DND-41 (cell line): ENCODE data around the gene PDIA5.
A peak's percentile ranks its signal among the peaks of the same experiment; 100 is the strongest.

Experiments
- ATAC-seq: fragments of 200-7000 bp; cut with Tn5 transposase; 3 replicates; pipeline ENCODE4 v1.9.1; 2021; ENCODE audit warnings: low read depth; ENCODE audit not compliant: insufficient read depth
- DNase-seq: peaks from one replicate; pipeline ENCODE4 v3.0.0-alpha.2; 2020
- H2AFZ ChIP-seq: 2 replicates; pipeline ENCODE4 v1.6.0; 2012; ENCODE audit warnings: low read depth, low read length
- H3K27ac ChIP-seq: 2 replicates; pipeline ENCODE4 v1.5.1; 2012; ENCODE audit warnings: low read length, inconsistent platforms
- H3K27me3 ChIP-seq: fragments of 200-600 bp; sonication (generic); 2 replicates; pipeline ENCODE4 v1.6.0; 2012; ENCODE audit warnings: low read length, mild to moderate bottlenecking, inconsistent platforms; ENCODE audit not compliant: insufficient read depth, poor library complexity
- H3K36me3 ChIP-seq: 2 replicates; pipeline ENCODE4 v1.5.1; 2012; ENCODE audit warnings: low read length, inconsistent platforms; ENCODE audit not compliant: insufficient read depth
- H3K4me1 ChIP-seq: 2 replicates; pipeline ENCODE4 v1.5.1; 2012; ENCODE audit warnings: mild to moderate bottlenecking, low read length; ENCODE audit not compliant: insufficient read depth
- H3K4me2 ChIP-seq: 2 replicates; pipeline ENCODE4 v1.6.0; 2012; ENCODE audit warnings: mild to moderate bottlenecking, moderate library complexity, low read length, inconsistent platforms; ENCODE audit not compliant: insufficient read depth
- H3K4me3 ChIP-seq, 2 experiments: fragments of 200-600 bp in 1 of 2; shearing (Covaris generic) in 1 of 2; 2 replicates each; pipeline ENCODE4 v1.5.1; 2012 to 2016; ENCODE audit warnings: inconsistent platforms in 2 of 2, low read length in 2 of 2, mild to moderate bottlenecking in 2 of 2, low read depth in 1 of 2, moderate library complexity in 1 of 2
- H3K79me2 ChIP-seq: 2 replicates; pipeline ENCODE4 v1.6.0; 2012; ENCODE audit warnings: low read length, inconsistent platforms; ENCODE audit not compliant: insufficient read depth
- H3K9ac ChIP-seq: 2 replicates; pipeline ENCODE4 v1.6.0; 2012; ENCODE audit warnings: low read depth, mild to moderate bottlenecking, inconsistent platforms, low read length, moderate library complexity
- H3K9me3 ChIP-seq: 2 replicates; pipeline ENCODE4 v1.5.1; 2012; ENCODE audit warnings: low read length, moderate library complexity, mild to moderate bottlenecking, inconsistent platforms; ENCODE audit not compliant: insufficient read depth, severe bottlenecking
- H4K20me1 ChIP-seq: 2 replicates; pipeline ENCODE4 v1.6.0; 2012; ENCODE audit warnings: low read length; ENCODE audit not compliant: insufficient read depth
- EZH2 ChIP-seq: IDR thresholded peaks from 3 replicates; pipeline ENCODE4 v1.6.1; 2012; ENCODE audit warnings: borderline replicate concordance, low read depth, mild to moderate bottlenecking, moderate library complexity, low read length, inconsistent platforms; ENCODE audit not compliant: severe bottlenecking
- TF ChIP-seq, protein P1 (sequence below): IDR thresholded peaks from 2 replicates; pipeline ENCODE4 v1.5.1; 2012; ENCODE audit warnings: borderline replicate concordance, low read length, moderate library complexity, mild to moderate bottlenecking; ENCODE audit not compliant: poor library complexity, severe bottlenecking; ENCODE audit errors: extremely low read depth

PDIA5 gene

DNA sequence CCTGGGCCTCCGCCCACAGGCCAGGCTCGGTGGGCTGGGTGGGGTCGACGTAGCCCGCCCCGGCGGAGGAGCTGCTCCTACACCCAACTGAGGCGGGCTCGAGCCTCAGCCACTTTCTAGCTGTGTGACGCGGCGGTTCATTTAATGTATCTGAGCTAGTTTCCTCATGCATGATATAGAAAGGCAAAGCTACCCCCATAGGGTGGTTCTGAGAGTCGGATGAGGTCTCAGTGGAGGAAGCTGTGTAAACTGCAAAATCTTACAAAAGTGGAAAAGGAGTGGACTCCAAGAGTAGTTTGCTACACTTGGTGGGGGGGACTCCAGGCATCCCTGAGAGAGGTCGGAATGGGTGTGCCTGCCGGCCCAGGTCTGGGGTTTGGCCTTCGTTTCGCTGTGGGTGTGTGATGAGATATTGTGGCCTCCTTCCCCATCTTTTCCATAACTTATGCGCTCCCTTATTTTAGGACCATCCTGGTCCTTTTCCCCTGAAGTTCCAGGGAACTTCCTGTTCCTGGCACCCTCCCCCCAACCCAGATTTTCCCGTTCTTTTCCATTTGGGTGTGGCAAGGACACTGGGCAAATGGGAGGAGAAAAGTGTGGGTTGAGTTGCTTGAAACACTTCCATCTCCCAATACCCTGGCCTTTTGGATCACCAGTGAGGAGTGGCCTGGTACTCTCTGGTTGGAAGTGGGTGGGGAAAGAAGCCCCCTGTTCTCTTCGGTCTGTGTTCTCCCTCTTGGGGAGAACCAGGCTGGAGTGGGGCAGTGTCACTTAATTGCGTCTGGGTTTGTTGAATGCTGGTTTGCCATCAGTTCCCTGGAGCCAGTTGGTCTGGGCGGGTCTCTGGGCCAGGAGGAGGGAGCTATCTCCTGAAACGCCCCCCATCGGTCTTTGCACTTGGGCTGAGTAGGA is 1.1 kb downstream of the PDIA5 start:
- Histone ChIP-seq H3K9ac (peak overlapping the region; percentile 65), H4K20me1 (peaks cover 35% of the 10 kb centered on the region), H2AFZ (peak overlapping the region; percentile 84), H3K79me2 (peaks cover 45% of the 10 kb centered on the region), H3K4me1 (peaks cover 49% of the 10 kb centered on the region), H3K4me2 (peak overlapping the region; percentile 93), H3K27me3 (no peaks in the 10 kb centered on the region), H3K4me3 (peak overlapping the region; percentile 68 to 95), H3K36me3 (no peaks in the 10 kb centered on the region), H3K9me3 (no peaks in the 10 kb centered on the region), H3K27ac (peak overlapping the region; percentile 35; the same call in 1 of the 2 replicates)
- no peak for DNase-seq
- no peak for TF ChIP-seq EZH2
- TF ChIP-seq, protein P1, sequence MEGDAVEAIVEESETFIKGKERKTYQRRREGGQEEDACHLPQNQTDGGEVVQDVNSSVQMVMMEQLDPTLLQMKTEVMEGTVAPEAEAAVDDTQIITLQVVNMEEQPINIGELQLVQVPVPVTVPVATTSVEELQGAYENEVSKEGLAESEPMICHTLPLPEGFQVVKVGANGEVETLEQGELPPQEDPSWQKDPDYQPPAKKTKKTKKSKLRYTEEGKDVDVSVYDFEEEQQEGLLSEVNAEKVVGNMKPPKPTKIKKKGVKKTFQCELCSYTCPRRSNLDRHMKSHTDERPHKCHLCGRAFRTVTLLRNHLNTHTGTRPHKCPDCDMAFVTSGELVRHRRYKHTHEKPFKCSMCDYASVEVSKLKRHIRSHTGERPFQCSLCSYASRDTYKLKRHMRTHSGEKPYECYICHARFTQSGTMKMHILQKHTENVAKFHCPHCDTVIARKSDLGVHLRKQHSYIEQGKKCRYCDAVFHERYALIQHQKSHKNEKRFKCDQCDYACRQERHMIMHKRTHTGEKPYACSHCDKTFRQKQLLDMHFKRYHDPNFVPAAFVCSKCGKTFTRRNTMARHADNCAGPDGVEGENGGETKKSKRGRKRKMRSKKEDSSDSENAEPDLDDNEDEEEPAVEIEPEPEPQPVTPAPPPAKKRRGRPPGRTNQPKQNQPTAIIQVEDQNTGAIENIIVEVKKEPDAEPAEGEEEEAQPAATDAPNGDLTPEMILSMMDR: no peak
- ATAC-seq: peak; percentile 51

DNA sequence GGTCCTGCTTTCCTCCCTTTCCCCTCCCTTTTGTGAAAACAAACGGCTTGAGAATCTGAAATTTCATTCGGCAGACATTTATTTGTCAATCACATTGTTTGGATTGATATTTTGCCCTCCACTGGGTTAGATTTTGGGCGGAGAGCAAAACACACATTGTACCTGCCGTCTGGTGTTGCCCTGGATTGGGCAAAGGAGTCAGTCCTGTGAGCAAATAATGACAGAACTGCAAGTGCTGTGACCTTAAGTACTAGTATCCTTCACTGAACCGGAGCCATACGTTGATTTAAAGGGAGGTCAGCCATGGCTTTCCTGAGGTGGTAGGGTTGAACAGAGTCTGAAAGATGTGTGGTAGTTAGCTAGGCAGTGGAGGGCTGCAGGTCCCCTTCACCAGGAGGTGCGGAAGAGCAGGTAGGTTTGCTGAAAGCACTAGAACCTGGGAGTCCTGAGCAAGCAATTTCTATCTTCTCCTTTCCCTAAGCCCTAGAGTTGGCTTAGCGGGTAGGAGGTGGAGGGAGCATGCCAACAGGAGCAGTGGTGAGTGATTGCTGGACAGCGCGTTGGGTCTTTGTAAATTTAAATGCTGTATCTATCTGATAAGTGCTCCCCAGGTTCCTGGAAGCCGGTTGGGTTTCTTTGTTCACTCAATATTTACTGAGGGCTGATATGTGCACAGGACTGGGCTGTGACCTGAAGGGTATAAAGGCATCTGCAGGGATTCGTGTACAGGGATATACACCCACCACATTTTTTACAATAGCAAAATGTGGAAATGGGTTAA is 2.0 kb downstream of the PDIA5 start:
- H3K79me2 ChIP-seq: peaks cover 54% of the 10 kb centered on the region
- ATAC-seq: no peak
- peaks cover 49% of the 10 kb centered on the region for H3K4me1 ChIP-seq
- peak overlapping the region; percentile 93 for H3K4me2 ChIP-seq
- no peak overlapping the region for H3K27ac ChIP-seq
- H3K9ac ChIP-seq: no peak overlapping the region
- H2AFZ ChIP-seq: no peak overlapping the region
- no peak for DNase-seq
- no peaks in the 10 kb centered on the region for H3K9me3 ChIP-seq
- H3K27me3 ChIP-seq: no peaks in the 10 kb centered on the region
- peaks cover 44% of the 10 kb centered on the region for H4K20me1 ChIP-seq
- peak overlapping the region in 1 of 2 experiments; percentile 95; a peak in 2 of 4 replicates for H3K4me3 ChIP-seq
- H3K36me3 ChIP-seq: no peaks in the 10 kb centered on the region
- TF ChIP-seq, protein P1: no peak

DNA sequence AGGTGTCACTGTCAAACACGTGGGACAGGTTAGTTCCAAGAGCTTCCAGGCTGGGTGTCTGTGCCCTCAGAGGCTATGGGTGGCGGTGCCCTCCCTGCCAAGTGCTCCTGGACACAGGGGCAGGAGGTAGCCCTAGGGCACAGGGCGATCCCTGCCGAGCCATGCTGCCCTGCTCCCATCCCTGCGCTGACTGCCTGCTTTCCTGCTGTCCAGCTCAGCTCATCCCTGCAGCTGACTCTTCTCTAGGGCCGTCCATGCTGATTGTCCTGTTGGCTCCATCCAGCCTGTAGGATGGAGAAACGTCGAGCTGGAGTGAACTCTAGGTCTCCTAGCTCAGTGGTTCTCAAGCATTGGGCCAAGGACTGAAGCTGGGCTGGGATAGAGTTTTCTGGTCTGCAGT is 3.7 kb downstream of the PDIA5 start:
- Histone ChIP-seq H3K79me2 (peaks cover 62% of the 10 kb centered on the region), H3K9ac (no peak overlapping the region), H3K9me3 (no peaks in the 10 kb centered on the region), H3K4me1 (peaks cover 37% of the 10 kb centered on the region), H3K27me3 (no peaks in the 10 kb centered on the region), H3K4me2 (peak overlapping the region; percentile 7; the same call in 1 of the 2 replicates), H3K27ac (no peak overlapping the region), H3K4me3 (no peak overlapping the region), H3K36me3 (no peaks in the 10 kb centered on the region), H2AFZ (no peak overlapping the region), H4K20me1 (peaks cover 52% of the 10 kb centered on the region)
- no peak for DNase-seq
- TF ChIP-seq, protein P1: no peak
- no peak for TF ChIP-seq EZH2
- ATAC-seq: no peak
